GM21723 (cell line): ENCODE results near the gene OIT3.
"Not testable (repeated sequence)": the region's sequence is repeated elsewhere in the genome, so short reads cannot be mapped to it uniquely, and the experiment has no call there.

Experiments
- ATAC-seq: cut with Tn5 transposase; IDR thresholded peaks from one replicate; pipeline ENCODE4 v1.9.1; 2021; ENCODE audit warnings: mild to moderate bottlenecking, moderate library complexity; ENCODE audit not compliant: unreplicated experiment

OIT3 gene

DNA sequence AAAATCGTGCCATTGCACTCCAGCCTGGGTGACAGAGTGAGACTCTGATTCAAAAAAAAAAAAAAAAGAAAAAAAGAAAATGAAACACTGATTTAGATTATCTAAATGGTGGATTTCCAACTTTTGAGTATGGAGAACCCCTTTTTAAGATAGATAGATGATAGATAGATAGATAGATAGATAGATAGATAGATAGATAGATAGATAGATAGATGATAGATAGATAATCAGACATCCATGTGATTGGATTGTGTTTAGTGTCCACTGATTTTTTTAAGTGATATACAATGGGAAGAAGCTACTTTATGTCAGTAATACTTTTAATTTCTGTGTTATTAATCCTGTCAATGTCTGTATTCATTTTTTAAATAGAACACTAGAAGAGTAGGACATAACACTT, 6.0 kb downstream of the OIT3 start:
- no peak for ATAC-seq

DNA sequence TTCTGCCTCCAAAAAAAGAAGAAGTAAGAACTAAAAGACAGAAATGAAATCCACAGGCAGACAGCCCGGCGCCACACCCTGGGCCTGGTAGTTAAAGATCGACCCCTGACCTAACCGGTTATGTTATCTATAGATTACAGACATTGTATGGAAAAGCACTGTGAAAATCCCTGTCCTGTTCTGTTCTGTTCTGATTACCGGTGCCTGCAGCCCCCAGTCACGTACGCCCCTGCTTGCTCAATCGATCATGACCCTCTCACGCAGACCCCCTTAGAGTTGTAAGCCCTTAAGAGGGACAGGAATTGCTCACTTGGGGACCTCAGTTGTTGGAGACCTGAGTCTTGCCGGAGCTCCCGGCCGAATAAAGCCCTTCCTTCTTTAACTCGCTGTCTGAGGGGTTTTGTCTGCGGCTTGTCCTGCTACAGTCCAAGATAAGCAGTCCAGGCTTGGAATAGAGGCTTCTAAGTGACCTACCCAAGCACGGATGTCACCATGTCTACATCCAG, 10.5 kb downstream of the OIT3 start:
- not testable (repeated sequence) for ATAC-seq

DNA sequence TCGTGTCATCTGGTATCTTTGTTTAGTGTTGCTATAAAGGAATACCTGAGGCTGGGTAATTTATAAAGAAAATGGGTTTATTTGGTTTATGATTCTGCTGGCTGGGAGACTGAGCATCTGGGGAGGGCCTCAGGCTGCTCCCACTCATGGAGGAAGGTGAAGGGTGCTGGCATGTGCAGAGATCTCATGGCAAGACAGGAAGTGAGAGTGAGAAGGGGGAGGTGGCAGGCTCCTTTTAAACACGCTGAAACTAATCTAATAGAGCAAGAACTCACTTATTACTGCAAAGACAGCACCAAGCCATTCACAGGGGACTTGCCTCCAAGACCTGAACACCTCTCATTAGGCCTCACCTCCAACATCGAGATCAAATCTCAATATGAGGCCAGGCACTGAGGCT, 11.3 kb downstream of the OIT3 start:
- ATAC-seq = no peak

DNA sequence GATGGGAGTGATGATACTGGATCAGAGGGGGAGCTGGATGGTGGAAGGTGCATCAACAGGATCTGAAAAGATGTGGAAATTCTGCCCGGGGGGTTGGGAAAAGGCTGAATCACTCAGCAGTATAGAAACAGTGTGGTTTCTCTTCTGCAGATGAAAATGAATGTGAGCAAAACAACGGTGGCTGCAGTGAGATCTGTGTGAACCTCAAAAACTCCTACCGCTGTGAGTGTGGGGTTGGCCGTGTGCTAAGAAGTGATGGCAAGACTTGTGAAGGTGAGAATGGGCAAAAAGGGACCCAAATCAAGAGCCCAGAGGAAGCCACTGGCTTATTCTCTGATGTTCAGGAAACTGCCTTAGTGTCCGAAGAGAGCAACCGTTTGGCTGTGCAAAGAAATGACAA, 12.9 kb downstream of the OIT3 start:
- no peak for ATAC-seq

DNA sequence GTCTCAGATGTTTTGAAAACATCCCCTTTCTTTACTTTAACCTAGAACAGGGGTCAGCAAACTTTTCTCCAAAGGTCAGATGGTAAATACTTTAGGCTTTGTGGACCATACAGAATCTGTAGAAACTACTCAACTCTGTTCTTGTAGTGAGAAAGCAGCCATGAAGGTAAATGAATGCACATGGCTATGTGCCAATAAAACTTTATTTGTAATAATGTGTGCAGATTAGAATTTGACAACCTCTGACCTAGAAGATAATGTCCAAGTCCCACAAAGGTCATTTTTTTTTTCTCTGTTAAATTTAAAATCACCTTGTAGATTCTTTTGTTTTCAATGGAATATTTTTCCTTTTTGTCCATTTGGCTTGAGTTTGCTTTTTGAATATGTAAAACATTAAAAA, 17.2 kb downstream of the OIT3 start:
- no peak for ATAC-seq

DNA sequence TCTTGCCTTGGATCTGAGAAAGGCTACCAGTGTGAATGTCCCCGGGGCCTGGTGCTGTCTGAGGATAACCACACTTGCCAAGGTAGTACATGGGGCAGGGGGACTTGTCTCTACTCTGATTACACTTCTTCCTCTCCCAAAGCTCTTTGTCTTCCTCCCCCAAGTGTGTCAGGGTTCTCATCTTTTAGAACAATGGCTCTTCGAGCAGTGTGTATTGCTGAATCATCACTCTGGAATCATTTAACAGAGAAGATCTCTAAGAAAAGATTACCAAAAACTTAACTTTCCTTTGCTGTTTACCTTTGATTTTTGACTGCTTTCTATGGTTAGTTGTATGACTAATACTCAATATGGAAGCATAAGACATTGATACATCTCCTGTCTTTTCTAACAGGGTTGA, 18.2 kb downstream of the OIT3 start:
- no peak for ATAC-seq

DNA sequence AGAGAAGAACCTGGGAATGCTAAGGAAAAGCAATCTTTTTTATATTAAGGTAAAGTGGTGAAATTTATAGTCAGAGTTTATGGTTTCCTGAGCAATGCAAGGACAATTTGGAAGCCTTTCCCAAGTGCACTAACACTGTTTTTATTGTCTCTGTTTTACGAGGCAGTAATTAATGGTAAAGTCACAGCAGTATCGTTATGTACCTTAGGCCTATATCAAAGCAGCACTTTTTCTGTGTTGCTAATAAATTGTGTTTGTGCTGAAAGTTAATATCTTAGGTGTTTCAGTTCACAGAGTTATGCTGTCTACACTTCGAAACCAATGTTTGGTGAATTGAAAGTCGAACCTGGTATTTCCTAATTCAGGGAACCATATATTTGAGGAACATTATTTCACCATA, 19.2 kb downstream of the OIT3 start:
- ATAC-seq = no peak

DNA sequence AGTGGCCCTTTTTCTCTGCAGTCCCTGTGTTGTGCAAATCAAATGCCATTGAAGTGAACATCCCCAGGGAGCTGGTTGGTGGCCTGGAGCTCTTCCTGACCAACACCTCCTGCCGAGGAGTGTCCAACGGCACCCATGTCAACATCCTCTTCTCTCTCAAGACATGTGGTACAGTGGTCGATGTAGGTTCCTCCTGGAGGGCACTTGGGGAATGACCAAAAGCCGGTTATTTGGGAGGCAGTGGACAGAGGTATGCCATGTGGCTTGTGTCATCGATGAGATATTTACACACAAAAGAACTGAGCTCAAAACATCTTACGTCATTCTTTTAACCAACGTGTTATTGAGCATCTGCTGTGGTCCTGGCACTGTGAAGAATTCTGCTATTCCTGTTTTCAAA, 19.7 kb downstream of the OIT3 start:
- ATAC-seq = no peak

DNA sequence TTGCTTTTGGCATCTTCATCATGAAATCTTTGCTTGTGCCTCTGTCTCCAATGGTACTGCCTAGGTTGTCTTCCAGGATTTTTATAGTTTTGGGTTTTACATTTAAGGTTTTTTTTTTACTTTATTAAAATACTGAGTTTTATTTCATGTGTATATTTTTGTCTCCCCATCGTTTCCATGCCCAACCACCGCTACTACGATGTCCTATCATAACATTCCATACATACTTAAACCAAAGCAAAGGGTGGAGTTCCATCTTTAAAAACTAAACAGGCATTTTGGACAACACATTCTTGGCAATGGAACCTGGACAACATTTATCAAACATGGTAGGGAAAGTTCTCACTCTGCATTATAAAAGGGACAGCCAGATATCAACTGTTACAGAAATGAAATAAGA, 23.7 kb downstream of the OIT3 start:
- ATAC-seq = not testable (repeated sequence)

DNA sequence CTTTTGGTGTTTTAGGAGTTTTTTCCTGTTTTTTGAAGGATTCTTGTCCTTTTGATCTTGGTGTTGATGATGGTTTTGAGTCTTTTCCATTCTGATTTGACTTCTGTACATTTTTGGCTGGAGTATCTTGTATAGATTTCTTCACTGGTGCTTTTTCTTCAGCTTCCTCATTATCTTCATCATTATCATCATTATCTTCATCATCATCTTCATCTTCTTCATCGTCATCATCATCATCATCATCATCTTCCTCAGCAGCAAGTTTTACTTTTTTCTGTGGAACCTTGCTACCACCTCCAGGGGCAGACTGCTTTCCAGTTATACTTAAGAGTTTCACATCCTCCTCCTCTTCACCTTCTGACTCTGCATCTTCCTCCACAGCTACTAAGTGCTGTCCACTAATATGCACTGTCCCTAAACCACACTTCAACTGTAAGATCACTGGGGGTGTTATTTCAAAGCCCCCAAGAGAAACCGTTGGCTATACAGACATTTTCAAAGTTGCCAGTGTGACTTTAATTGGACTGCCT, 24.3 kb downstream of the OIT3 start:
- not testable (repeated sequence) for ATAC-seq

DNA sequence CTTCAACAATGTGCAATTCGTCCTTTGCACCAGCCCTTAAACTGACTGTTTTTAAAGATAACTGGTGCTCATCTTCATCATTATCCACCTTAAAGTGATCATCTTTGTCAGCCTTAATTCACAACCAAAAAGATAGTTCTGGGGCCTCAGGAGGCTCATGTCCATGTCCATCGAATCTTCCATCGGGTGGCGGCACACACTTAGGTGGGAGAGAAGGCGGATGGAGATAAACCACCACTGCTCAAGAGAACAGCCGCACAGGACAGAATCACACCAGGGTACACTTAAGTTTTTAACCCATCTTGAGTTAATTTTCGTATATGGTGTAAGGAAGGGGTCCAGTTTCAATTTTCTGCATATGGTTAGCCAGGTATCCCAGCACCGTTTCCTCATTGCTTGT, 24.8 kb downstream of the OIT3 start:
- ATAC-seq = no peak

DNA sequence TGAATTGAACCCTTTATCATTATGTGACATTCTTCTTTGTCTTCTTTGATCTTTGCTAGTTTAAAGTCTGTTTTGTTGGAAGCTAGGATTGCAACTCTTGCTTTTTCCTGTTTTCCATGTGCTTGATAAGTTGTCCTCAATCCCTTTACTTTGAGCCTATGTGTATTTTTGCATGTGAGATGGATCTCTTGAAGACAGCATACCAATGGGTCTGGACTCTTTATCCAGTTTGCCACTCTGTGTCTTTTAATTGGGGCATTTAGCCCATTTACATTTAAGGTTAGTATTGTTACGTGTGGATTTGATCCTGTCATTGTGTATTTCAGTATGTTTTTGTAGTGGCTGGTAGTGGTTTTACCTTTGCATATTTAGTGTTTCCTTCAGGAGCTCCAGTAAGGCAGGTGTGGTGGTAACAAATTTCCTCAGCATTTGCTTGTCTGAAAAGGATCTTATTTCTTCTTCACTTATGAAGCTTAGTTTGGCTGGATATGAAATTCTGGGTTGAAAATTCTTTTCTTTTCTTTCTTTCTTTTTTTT, 27.7 kb downstream of the OIT3 start:
- ATAC-seq = not testable (repeated sequence)

DNA sequence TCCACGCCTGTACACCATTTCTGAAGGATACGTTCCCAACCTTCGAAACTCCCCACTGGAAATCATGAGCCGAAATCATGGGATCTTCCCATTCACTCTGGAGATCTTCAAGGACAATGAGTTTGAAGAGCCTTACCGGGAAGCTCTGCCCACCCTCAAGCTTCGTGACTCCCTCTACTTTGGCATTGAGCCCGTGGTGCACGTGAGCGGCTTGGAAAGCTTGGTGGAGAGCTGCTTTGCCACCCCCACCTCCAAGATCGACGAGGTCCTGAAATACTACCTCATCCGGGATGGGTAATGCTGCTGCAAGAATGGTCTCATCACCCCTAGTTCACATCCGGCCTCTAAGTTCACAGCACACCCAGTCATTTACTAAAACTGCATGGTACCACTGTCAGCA, 30.8 kb downstream of the OIT3 start:
- ATAC-seq = no peak

DNA sequence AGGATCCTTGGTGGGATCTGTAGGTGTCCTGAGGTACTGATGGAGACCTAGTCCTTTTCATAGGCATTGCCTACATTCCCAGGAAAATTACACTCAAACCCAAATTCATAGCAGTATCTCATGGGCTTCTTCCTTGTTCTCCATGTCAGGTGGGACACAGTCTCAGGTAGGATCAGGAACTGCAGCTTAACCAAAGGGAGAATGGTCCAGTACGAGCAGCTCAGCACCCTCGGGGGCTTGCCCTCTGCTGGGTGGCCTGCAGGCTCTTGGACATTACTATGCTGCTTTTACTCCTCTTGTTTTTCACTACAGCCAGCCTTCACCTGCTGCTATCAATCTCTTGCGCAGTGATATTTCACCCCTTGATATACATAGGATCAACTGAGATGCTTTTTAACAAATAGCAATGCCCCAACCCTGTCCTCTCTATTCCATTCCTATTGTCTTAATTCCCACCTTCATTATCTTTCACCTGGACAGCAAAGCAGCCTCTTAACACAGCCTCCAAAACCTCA, 32.5 kb downstream of the OIT3 start:
- no peak for ATAC-seq

DNA sequence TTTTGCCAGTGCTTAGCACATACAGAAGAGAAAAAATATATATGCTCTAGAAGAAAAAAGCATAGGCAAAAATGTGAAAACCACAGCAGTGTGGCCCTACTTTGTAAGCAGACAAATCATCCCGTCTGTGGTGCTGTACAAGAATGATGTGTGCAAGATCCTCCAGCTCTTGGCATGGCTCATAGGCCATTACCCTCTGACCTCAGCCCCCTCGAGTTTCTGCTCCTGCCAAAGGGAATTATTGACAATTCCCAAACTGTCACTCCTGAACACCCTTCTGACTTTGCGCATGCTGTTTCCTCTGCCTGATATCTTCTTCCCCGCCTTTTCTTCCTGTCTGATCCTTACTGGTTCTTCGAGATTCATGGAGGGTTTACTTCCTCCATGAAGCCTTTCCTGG, 33.9 kb downstream of the OIT3 start:
- ATAC-seq = no peak

DNA sequence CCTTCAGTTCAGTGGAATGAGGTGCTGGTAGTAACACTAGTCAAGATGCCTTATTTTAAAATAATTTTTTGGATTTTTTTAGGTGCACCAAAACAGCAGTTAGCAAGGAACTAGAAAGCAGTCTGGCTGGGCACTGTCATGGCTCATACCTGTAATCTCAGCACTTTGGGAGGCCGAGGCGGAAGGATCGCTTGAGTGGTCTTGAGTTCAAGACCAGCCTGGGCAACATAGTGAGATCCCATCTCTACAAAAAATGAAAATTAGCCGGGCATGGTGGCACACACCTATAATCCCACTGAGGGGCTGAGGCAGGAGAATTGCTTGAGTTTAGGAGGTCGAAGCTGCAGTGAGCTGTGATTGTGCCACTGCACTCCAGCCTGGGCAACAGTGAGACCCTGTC, 35.3 kb downstream of the OIT3 start:
- ATAC-seq = no peak

DNA sequence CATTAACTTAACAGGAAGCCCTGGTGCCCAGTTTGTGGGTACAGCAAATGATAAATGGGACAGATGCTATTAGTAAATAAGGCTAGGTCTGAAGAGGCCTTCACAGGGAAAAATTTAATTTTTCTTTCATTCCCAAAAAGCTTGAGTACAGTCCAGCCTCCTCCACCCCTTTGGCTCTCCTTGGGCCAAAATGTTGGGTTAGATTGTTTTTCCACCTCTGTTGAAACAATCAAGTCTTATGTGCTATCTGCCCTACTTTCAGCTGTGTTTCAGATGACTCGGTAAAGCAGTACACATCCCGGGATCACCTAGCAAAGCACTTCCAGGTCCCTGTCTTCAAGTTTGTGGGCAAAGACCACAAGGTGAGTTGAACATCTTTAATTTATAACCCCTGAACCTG, 36.7 kb downstream of the OIT3 start:
- ATAC-seq = no peak

DNA sequence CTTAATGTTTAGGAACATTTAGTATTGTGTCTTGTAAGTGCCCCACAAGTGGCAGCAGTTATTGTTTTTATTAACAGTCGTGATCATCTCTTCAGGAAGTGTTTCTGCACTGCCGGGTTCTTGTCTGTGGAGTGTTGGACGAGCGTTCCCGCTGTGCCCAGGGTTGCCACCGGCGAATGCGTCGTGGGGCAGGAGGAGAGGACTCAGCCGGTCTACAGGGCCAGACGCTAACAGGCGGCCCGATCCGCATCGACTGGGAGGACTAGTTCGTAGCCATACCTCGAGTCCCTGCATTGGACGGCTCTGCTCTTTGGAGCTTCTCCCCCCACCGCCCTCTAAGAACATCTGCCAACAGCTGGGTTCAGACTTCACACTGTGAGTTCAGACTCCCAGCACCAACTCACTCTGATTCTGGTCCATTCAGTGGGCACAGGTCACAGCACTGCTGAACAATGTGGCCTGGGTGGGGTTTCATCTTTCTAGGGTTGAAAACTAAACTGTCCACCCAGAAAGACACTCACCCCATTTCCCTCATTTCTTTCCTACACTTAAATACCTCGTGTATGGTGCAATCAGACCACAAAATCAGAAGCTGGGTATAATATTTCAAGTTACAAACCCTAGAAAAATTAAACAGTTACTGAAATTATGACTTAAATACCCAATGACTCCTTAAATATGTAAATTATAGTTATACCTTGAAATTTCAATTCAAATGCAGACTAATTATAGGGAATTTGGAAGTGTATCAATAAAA, 38.9 kb downstream of the OIT3 start:
- ATAC-seq = no peak

DNA sequence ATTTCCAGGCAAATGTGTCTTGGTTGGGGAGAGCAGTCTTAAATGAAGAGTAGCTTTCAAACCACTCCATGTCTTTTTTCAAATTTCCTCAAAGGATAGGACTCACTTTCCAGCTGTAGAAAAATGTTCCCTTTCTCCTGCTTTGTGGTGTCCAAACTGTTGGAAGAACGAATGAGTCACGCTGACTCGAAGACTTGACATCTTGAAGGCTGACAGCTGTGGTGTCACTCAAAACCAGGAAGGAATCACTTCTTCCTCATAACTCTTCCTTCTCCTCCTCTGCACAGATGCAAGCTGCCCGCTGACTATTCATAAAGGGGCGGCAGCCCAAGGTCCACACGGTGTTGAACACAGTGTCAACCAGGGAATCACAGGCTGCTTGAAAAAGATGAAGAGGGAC, 41.8 kb downstream of the OIT3 start:
- no peak for ATAC-seq

DNA sequence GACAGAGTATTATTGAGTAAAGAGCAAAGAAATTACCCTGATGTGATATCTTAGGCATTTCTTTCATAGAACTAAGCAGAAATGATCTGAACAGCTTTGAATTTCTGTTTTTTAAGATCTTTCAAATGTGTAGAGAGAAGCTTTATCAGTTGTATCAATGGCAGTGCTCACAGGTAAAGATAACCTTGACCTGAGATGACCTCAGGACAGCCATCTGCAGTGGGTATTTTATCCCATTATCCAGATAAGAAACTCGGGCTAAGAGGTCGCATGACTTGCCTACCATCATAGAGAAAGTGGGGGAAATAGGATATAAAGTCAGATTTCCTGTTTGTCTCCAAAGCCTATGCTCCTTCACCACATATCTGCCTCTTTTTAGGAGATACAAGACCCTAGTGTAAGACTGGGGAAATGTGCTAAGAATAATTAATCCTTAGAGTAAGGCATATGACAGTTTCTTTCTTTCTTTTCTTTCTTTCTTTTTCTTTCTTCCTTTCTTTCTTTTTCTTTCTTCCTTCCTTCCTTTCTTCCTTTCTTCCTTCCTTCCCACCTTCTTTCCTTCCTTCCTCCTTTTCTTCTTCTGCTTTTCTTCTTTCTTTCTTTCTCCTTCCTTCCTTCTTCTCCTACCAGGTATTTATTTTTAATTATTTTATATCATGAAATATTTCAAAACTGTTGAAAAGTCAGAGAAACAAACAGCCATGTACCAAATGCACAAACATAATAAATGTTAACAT, 50.1 kb downstream of the OIT3 start:
- ATAC-seq = no peak

DNA sequence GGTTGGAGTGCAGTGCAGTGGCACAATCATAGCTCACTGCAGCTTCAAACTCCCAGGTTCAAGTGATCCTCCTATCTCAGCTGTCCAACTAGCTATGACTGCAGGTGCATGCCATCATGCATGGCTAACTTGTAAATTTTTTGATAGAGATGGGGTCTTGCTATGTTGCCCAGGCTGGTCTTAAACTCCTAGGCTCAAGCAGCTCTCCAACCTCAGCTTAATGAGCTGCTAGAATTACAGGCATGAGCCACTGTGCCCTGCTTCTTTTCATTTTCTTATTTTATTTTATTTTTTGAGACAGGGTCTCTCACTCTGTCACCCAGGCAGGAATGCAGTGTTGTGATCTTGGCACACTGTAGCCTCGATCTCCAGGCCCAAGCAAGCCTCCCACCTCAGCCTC, 53.4 kb downstream of the OIT3 start:
- ATAC-seq = no peak

DNA sequence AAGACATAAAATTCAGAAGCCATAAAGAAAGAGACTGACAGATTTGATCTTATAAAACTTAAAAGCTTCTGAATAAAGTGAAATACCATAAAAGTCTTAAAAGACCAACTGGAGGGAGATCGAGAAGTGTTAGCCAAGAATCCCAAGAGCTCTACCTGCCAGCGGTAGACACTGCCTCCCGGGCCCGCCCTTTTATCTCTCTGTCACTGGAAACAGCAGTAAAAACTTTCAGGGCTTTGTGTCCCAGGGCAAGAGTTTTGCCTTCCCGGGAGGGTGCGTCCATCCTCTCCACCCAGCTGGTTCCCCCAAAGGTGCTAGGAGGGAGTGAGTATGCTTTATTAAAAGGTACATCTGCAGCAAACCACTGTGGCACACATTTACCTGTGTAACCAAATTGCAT, 55.2 kb downstream of the OIT3 start:
- no peak for ATAC-seq
